HG02943 (cell line): ENCODE data around the gene BNIP5.
"Not testable (repeated sequence)": the region's sequence is repeated elsewhere in the genome, so short reads cannot be mapped to it uniquely, and the experiment has no call there.

Experiments
- ATAC-seq: cut with Tn5 transposase; IDR thresholded peaks from one replicate; pipeline ENCODE4 v1.9.1; 2021; ENCODE audit warnings: mild to moderate bottlenecking, low read depth, moderate library complexity; ENCODE audit not compliant: unreplicated experiment

BNIP5 gene

DNA sequence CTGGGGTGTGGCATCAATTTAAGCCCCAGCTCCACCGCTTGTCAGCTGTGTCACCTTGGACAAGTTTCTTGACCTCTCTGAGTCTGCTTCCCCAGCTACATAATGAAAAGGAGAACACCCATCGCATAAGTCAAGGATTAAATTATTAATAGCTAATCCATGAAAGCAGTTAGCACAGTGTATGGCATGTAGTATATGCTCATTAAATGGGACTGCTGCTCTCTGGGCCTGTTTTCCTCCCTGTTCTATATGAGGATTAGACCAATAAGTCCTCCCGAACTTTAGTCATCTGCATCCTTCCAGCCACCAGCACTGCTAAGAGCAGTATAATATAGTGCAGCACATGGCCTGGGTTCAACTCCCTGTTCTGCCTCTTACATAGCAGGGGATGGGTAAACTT is 31.1 kb upstream of the BNIP5 start:
- no peak for ATAC-seq

DNA sequence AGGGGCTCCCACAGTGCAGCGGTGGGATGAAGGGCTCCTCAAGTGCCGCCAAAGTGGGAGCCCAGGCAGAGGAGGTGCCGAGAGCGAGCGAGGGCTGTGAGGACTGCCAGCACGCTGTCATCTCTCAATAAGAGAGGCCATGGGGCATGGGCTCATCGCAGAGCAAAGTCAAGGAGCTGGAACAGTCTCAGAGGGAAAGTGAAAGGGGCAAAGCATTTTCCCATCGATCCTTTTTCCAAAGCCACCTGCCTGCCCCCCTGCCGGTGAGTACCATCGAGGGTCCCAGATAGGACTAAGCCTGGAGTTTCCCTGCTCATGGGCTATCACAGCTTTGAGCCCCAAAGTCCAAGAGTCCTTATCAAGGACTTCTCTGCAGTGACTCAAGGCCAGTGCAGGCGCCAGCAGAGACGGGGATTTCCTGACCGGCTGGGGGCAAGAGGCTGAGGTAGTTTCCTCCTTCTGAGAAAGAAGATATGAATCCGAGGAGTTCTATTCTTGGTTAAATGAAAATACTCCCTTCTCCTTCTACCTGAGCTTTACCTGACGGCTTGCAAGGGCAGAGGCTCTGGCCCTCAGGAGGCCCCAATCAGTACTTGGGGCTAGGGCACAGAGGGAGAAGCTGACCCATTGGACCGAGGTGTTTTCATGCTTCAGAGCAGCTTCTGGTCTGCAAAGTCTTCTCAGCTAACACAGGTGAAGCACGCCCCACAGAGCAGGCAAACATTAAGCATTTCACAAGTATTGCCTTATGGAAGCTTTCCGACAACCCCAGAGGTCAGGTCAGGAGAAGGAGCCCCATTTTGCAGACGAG is 28.2 kb upstream of the BNIP5 start:
- no peak for ATAC-seq

- ATAC-seq = not testable (repeated sequence)
These were observed 27.5 kb upstream of the BNIP5 start for GRCh38 chr6:36364061-36364635.

GRCh38 chr6:36363371-36363752 is 26.7 kb upstream of the BNIP5 start:
- not testable (repeated sequence) for ATAC-seq

- no peak for ATAC-seq
These were observed 26.1 kb upstream of the BNIP5 start for GRCh38 chr6:36362551-36363370.

DNA sequence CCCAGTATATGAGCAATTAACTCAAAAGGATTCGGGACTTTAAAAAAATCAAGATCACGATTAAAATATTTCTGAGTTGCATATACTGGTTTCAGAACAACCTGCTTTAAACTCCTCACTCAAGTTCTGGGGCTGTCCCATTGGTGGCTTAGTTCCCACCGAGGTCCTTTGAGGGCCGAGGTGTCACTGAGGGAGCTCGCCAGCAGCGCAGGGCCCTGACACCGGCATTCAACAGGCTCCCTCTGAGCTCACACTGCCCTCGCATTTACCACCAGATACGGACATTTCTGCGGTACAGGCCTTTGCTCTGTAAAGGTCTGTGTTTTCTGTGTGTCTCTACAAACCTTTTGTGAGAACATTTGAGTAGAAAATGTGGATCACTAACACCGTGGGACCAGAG is 24.4 kb upstream of the BNIP5 start:
- ATAC-seq = no peak

- no peak for ATAC-seq
These were observed 23.8 kb upstream of the BNIP5 start for GRCh38 chr6:36360241-36361054.

DNA sequence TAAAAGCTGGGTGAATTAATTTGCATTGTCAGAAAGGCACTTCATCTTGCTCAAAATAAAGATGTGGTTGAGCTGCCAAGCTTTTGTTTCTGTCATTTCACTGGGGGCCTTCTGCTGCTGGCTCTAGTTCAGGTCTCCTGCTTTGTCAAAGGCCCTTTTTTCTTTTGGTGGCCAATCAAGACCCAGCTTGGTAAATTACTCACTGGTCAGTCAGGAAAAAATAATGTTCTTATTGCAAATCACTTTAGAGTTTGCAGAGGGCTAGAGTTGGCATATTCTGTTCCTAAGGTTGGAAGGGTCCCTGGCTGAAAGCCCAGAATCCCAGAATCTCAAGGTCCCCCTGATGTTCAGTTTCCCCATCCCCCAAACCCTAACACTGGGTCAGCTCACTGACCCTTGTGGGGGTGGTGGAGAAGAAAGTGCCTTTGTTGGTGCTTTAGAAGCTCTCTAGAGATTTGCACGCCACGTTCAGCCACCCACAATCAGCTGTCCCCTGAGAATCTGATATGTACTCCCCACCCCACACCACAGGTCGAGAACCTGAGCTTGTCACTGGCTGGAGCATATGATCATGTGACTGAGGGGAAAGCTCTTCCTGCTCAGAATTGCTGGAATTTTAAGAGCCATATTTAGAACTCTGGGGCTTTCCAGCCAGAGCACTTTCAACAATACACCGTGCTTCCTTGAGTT is 21.7 kb upstream of the BNIP5 start:
- ATAC-seq = no peak

DNA sequence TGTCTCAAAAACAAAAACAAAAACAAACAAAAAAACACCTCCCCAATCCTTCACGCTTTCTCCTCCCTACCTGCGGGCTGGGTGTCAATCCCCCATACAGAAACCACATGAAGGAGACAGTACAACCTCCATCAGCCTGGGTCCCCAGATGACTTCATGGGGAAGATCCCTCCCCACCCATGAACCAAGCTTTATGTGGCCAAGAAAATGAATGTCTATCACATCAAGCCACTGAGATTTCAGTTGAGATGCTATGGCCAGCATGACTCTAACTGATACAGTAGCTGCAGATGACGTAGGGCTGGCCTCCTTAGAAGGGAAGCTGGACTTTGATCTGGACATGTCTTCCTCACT is 21.2 kb upstream of the BNIP5 start:
- ATAC-seq = no peak

DNA sequence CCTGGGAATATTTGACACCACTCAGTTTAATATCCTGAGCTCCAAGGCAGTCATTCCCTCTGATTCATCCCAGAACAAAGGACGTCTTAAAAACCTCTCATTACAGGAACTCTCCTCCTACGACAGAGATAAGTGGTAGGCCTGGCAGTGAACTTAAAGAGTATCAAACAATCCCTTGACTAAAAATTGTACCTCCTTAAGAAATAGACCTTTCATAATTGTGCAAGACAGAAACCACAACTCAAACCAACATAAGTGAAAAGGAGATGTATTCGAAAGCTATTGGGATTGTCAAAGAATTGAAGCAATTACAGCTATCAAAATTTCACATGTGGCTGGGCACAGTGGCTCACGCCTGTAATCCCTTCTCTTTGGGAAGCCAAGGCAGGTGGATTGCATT is 19.1 kb upstream of the BNIP5 start:
- ATAC-seq = no peak

- no peak for ATAC-seq
These were observed 16.8 kb upstream of the BNIP5 start for GRCh38 chr6:36353411-36353915.

- ATAC-seq = no peak
These were observed 15.9 kb upstream of the BNIP5 start for GRCh38 chr6:36352477-36353157.

- no peak for ATAC-seq
These were observed 14.2 kb upstream of the BNIP5 start for GRCh38 chr6:36350681-36351571.

- ATAC-seq = no peak
These were observed 13.4 kb upstream of the BNIP5 start for GRCh38 chr6:36350082-36350481.

DNA sequence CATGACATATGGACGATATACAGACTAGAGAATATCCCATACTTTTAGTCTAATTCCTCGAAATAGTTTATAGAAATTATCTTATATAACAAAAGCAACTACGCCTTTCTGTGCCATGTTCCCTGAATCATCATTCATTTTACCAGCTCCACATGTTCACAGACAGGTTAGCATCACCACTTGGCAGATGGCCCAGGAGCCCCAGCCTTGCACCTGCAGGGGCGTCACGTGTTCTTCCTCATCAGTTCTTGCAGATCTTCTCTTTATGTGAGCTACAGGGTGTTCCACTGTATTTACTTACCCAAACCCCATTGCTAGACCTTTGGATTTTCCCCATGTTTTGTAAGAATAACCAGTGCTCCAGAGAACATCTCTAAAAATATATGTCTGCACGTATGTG is 12.6 kb upstream of the BNIP5 start:
- ATAC-seq = no peak

GRCh38 chr6:36347621-36348020 is 10.9 kb upstream of the BNIP5 start:
- no peak for ATAC-seq

DNA sequence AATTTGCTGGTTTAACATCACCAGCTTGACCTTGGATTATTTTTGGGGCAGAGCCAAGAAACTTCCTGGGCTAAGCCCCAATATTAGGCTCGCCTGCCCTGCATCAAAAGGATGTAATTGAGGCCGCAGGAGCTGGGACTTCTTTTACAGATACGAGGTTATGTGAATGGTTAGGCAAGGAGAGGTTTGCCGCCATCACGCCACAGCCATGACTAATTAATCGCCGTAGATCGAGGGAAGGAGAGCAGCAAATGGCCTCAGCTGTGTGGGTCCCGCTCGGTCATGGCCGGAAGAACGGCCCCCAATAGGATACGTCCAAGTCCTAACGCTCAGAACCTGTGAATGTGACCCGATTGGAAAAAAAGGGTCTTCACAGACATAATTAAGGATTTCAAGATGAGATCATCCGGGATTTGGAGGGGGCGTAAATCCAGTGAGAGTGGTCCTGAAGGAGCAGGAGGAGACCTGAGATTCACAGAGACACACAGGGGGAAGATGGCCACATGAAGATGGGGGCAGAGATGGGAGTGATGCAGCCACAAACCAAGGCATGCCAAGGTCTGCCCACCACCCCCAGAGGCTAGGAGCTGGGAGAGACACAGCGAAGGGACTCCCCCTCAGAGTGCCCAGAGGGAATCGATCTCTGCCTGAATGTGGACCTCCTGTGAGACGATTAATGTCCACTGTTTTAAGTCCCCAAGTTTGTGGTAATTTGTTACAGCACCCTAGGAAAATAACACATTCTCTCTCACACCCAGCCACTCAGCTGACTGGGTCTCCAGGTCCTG is 10.0 kb upstream of the BNIP5 start:
- no peak for ATAC-seq
